D721Med (cell line): ENCODE results near the gene COX6B1.
"Not testable (repeated sequence)": the region's sequence is repeated elsewhere in the genome, so short reads cannot be mapped to it uniquely, and the experiment has no call there.

Experiments
- DNase-seq: peaks from one replicate; pipeline ENCODE4 v3.0.0; 2011; ENCODE audit warnings: low spot score; ENCODE audit not compliant: insufficient read length
- FAIRE-seq: peaks from 2 replicates; lab custom pipeline; 2011; peaks lifted over from hg19 to GRCh38; lab: Jason Lieb, UNC
- TF ChIP-seq, protein P1 (sequence below): IDR thresholded peaks from 2 replicates; pipeline ENCODE4 v1.5.1; 2012; ENCODE audit warnings: mild to moderate bottlenecking, control low read depth; ENCODE audit not compliant: insufficient read depth; ENCODE audit errors: missing control alignments

Gene COX6B1

DNA sequence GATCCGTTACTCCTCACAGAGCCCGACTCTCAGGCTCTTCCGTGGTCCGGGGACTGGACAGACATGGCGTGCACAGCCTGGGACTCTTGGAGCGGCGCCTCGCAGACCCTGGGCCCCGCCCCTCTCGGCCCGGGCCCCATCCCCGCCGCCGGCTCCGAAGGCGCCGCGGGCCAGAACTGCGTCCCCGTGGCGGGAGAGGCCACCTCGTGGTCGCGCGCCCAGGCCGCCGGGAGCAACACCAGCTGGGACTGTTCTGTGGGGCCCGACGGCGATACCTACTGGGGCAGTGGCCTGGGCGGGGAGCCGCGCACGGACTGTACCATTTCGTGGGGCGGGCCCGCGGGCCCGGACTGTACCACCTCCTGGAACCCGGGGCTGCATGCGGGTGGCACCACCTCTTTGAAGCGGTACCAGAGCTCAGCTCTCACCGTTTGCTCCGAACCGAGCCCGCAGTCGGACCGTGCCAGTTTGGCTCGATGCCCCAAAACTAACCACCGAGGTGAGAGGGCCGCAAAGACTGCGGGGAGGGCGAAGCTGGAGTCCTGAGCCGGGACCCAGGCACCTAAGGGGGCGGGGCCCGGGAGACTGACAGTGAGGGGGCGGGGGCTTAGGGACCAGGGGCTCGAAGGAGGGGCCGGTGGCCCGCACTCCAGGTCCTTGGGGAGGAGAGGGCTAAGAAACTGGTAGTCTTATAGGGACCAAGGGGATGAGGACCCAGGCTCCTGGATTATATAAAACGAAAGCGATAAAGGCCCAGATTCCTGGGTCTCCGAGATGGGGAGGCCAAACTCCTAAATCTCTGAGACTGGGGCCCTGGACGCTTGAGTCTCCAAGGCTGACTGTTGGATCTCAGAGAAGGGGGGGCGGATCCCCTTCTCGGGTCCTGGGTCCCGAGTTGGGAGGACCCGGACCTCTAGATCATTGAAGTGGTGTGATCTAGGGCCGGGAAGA lies 4.6 kb upstream of the COX6B1 start:
- no peak for FAIRE-seq
- DNase-seq, result peak; percentile 93

DNA sequence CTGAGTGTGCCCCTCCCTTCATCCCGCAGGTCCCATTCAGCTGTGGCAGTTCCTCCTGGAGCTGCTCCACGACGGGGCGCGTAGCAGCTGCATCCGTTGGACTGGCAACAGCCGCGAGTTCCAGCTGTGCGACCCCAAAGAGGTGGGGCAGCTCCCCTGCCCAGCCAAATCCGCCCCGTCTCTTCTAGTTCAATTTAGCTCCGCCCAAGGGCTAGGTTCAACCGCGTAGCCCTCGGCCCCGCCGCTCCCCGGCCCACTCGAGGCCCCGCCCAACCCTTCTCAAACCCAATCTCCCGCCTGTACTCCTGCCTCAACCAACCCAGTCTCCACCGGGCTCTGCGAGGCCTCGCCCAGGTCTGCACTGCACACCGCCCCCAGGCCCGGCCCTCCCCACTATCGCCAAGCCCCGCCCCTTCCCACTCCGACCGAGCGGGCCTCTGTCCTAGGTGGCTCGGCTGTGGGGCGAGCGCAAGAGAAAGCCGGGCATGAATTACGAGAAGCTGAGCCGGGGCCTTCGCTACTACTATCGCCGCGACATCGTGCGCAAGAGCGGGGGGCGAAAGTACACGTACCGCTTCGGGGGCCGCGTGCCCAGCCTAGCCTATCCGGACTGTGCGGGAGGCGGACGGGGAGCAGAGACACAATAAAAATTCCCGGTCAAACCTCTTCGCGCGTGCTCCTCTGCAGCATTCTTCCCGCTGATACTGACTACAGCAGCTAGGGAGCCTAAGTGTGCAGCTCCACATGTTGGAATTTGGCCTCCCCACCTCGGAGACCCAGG lies 3.7 kb upstream of the COX6B1 start:
- FAIRE-seq (no peak), DNase-seq (peak; percentile 92)
- TF ChIP-seq, protein P1, sequence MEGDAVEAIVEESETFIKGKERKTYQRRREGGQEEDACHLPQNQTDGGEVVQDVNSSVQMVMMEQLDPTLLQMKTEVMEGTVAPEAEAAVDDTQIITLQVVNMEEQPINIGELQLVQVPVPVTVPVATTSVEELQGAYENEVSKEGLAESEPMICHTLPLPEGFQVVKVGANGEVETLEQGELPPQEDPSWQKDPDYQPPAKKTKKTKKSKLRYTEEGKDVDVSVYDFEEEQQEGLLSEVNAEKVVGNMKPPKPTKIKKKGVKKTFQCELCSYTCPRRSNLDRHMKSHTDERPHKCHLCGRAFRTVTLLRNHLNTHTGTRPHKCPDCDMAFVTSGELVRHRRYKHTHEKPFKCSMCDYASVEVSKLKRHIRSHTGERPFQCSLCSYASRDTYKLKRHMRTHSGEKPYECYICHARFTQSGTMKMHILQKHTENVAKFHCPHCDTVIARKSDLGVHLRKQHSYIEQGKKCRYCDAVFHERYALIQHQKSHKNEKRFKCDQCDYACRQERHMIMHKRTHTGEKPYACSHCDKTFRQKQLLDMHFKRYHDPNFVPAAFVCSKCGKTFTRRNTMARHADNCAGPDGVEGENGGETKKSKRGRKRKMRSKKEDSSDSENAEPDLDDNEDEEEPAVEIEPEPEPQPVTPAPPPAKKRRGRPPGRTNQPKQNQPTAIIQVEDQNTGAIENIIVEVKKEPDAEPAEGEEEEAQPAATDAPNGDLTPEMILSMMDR, result no peak

More for the DNA sequence above, 4.6 kb upstream of the COX6B1 start:
- TF ChIP-seq, protein P1, result no peak

DNA sequence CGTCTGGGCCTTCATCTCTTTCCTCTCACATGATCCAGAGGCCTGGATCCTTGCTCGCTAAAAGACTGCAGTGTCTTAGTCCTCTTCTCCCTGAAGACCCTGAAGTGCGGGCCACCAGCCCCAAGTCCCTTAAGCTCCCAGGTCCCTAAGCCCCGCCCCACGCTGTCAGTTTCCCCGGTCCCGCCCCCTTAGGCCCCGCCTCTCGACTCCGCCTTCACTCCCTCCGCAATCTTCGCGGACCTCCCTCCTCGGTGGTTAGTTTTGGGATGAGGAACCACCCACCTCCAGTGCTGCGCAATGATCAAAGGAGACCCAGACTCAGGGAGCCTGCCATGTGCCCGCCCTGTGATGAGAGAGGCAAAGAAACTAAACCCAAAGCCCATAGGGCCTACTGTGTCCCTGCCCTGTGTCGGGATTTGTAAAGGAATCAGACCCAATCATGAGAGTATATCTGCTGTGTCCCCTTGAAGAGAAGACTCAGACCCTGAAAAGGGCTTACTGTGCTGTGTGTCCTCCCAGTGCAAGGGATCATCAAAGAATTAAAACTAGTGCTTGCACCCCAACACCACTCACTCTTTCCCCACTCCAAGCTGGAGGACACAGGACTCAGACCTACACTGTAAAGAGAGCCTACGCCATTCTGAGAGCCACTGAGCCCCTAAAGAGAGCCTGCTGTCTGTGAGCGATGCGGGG lies 3.0 kb upstream of the COX6B1 start:
- FAIRE-seq (no peak), DNase-seq (peak; percentile 59)
- TF ChIP-seq, protein P1, result no peak

DNA sequence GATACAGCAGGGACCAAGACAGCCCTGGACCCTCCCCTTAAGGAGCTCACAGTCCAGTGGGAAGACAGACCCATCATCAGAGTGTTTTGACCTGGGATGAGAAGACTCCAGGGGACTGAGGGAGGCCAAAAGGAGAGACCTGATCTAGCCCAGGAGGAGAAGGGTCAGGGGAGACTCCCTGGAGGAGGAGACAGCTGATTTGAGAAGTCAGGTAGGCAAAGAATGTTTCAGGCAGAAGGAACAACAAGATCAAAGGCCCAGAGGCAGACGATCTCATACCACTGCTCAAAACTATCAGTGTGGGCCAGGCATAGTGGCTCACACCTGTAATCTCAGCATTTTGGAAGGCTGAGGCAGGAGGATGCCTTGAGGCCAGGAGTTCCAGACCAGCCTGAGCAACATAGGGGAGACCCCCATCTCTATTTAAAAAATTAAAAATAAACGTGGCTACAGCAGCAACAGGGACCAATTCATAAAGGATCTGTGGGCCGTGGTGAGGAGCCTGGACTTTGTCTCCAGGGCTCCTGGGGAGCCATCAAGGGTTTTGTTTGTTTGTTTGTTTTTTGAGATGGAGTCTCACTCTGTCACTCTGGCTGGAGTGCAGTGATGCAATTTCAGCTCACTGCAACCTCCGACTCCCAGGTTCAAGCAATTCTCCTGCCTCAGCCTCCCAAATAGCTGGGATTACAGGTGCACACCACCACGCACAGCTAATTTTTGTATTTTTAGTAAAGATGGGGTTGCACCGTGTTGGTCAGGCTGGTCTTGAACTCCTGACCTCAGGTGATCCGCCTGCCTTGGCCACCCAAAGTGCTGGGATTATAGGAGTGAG lies 2.2 kb upstream of the COX6B1 start:
- no peak for FAIRE-seq
- DNase-seq, result no peak
- TF ChIP-seq, protein P1, result no peak

DNA sequence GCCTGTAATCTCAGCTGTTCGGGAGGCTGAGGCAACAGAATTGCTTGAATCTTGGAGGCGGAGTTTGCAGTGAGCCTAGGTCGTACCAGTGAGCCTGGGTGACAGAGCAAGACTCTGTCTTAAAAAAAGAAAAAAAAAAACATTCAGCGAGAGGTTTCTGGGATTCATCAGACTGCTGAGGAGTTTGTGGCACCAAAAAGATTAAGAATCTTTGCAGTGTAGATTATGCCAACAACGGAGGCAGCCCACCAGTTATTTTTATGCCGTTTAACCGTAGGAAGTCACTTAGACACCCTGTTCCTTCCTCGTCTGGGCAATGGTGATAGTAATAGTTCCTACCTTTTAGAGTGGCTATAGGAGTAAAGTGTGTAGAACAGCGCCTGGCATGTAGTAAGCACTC lies 2.5 kb downstream of the COX6B1 start:
- TF ChIP-seq, protein P1, result no peak
- FAIRE-seq (no peak), DNase-seq (no peak)

DNA sequence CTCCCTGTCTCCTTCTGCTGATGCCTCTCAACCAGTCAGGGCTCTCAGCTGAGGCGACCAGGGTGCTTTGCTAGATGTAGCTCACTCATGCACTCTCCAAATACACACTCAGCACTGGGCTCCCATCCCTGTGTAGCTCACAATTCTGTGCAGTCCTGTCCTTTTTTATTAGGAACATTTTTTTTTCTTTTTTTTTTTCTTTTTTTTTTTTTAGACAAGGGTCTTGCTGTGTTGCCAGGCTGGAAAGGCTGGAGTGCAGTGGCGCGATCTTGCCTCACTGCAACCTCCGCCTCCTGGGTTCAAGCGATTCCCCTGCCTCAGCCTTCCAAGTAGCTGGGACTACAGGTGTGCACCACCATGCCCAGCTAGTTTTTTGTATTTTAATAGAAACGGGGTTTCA lies 6.7 kb downstream of the COX6B1 start:
- FAIRE-seq, DNase-seq: not testable (repeated sequence)
